HG03469 (cell line): ENCODE results near the gene EFNA5.

Source experiments
- ATAC-seq: cut with Tn5 transposase; IDR thresholded peaks from one replicate; pipeline ENCODE4 v1.9.1; 2021; ENCODE audit warnings: mild to moderate bottlenecking, moderate library complexity, moderate number of reproducible peaks; ENCODE audit not compliant: unreplicated experiment

Gene EFNA5

GRCh38 chr5:107673039-107673367 lies 2.3 kb upstream of the EFNA5 start:
- no peak for ATAC-seq

DNA sequence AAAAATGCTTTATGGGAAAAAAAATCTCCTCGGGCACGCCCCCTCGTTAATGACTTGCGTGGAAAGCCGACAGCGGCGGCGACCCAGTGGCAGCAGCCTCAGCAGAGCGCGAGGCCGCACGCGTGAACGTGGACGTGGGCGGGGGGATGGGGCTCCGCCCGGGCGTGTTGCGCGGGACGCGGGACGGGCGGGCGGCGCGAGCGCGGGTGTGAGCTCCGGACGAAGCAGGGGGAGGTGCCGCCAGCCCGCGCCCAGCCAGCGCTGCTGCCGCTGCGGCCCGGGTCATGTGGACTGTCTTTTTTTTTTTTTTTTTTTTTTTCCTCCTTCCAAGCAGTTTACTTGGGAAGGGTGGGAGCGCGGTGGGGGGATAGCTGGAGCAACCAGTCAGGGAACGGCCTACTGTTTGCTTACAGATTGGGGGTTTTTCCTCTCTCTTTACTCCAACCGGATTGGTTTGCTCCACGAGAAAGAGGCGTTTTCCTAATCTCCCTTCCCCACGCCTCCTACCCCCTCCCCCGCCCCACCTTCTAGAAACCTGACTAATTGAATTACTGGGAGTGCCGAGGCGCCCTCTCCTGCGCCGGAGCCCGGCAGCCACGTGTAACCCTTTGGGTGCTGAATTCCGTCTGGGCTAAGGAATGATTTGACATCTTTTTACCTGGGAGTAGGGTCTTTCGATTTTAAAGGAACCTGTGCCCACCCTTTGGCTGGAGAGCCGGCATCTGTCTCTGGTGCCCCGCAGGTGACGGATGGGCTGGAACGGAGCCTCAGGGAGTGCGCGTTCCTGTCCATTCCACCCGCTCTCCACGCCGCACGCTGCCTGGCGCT lies 1.7 kb upstream of the EFNA5 start:
- ATAC-seq, result no peak

DNA sequence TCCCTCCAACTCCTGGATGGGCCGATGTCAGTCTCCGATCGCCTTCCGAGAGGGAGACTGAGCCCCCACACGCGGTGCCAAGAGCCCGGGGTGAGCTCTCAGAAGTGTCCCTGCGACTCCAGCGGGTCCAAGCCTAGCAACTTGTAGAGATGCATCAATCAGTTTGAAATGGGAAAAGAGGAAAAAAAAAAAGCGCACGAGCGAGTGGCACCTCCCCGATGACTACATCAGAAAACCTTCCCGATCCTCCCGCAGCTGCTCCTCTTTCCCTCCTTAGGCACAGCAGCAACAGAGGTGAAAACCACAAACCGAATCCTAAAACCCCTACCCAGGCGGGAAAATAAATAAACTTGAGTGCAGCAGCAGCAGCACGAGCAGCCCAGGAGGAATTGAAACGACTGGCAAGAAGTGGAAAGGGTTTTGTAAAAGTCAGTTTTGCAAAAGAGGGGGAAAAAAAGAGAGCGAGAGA lies 1.0 kb upstream of the EFNA5 start:
- no peak for ATAC-seq

DNA sequence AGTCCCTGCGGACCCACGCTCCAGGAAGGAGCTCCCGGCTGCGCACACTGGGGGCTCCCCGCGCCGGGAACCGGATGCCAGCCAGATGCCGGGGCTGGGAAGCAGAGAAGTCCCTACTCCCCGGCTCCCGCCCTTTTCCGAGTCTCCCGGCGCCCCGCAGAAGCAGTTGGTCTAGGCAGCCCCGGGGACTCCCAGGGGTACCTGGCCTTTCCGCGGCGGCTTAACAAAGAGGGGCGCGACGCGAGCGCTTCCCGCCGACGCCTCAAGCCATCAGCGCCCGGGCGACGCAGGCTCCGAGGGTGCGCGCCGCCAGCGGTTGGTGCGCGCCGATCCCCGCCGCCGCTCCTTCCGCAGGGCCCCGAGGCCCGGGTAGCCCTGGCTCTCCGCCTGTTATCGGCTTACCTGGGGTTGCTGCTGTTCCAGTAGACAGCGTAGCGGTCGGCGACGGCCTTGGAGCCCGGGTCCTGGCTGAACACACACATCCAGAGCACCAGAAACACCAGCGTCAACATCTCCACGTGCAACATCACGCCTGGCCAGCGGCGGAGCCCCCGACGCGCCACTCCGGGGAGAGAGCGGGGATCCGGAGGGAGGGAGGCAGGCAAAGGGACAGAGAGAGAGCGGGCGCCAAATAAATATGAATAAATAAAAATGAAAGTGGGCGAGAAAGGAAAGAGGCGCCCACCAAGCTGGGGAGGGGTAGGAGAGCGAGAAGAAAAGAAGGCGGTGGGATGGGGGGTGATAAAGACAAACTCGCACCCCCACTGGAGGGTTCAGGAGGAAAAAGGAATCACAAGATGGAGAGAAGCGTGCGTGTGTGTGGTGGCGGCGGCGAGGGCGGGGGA lies 428 bp downstream of the EFNA5 start:
- no peak for ATAC-seq

DNA sequence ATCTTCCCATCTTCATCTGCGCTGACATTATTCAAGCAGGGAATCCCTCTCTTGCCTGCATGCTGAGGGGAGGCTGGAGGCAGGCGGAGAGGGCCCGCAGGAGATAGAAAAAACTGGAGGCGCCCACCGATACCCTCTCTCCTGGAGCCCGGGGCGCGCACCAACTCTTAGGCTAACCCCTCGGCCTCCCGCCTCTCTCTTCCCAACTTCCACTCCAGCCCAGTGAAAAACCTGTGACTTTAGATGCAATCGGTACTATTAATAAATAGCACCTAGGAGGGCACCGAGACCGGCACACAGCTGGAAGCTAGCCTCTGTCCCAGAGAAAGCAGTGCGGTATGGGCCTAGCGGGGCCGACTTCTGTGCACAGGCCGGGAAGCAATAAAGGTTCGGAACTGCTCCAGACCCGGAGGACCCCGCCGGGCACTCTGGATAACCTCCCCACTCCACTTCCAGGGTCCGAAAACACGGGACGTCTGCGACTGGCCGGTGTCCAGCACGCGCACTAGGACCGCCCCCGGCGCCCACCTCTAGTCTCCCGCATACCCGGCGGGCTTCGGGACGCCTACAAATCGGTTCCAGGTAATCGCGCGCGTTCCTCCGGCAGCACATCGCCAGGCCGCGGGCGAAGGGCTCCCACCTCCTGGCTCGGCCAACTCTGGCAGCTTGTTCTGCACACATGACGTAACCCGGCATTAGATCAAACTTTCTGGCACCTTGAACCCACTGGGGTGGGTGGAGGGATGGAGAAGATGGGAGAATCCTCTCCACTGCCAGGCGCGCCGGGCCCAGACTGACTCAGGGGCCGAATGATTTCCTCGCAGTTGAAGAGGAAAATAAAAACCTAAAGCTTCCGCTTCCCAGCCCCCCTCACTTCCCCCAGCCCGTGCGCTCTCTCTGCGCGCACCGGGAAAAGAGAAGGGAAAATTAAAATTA lies 1.4 kb downstream of the EFNA5 start:
- no peak for ATAC-seq

GRCh38 chr5:107668154-107669095 lies 2.3 kb downstream of the EFNA5 start:
- ATAC-seq, result no peak

GRCh38 chr5:107666051-107666655 lies 4.6 kb downstream of the EFNA5 start:
- no peak for ATAC-seq

DNA sequence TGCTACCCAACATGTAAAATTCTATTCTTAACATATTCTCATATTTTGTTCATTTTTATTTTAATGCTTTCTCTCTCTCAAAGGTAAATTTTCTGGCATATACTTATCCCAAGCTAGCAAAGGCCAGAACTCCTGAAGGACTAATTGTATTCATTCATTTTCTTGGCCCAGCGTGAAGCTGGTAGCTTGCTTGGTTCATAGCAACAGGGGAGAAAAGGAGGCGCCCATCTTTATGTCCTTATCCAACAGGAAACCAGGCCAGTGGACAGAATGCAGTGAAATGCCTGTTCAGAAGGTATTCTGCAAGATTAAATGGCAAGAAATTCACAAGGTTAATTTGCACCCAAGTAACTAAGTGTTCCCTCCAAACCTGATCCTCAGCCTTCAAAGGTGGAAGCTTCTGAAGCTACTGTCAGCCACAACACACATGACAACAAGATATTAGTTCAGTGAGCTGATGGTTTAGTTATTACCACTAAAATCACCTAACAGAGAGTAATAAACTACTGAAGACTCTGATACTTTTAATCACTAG lies 5.6 kb downstream of the EFNA5 start:
- ATAC-seq, result no peak

DNA sequence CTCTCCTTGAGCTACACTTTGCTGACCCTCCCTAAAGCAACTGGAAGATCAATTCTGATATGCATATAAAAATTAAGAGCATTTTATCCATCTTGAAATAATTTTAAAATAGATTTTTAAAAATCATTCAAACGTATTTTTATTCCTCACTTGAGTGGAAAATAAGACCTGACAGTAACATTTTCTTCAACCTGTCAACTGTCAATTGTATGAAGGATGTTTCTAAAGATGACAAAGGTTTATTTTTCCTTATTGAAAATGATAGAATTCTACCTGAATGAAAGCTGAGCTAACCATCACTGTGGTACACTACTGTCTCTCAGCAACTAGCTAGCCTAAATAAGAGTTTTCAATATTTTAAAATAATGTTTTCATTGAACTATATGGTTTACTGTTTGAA lies 7.0 kb downstream of the EFNA5 start:
- ATAC-seq, result no peak

DNA sequence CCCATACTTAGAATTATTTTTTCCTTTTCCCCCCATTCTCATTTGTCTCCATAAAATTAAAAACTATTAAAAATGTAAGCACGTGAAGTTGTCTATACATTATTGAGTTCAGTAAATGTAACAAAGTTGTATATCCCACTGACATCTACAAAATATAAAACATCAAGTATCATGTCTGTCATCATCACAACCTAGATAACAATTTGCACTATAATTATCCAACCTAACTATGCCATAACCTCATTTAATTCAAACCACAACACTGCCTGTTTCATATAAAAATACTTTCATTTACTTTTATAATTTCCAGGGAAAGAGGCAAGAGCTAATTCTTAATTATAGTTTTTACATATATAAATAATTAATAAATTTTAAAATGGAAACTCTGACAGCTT lies 9.1 kb downstream of the EFNA5 start:
- no peak for ATAC-seq

GRCh38 chr5:107661038-107661649 lies 9.6 kb downstream of the EFNA5 start:
- no peak for ATAC-seq

GRCh38 chr5:107658528-107658927 lies 12.2 kb downstream of the EFNA5 start:
- ATAC-seq, result no peak

GRCh38 chr5:107655831-107656230 lies 14.9 kb downstream of the EFNA5 start:
- no peak for ATAC-seq

DNA sequence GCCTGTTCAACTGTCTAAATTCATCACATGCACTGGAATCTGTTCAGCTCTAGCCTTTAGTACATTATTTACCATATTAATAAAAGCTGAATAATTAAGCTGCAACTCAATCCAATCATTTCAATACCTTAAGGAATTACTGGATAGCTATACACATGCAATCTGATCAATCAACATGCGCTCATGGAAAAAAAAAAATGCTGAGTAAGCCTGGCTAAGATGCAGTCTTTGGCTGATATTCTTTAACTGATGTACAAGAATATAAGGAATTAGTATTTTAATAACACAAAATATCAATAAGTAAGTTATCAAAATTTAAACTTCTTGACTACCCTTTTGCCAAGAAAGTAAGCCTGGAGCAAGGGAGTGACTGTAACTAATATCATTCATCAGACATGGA lies 15.9 kb downstream of the EFNA5 start:
- no peak for ATAC-seq

GRCh38 chr5:107653685-107654084 lies 17.1 kb downstream of the EFNA5 start:
- ATAC-seq, result no peak

DNA sequence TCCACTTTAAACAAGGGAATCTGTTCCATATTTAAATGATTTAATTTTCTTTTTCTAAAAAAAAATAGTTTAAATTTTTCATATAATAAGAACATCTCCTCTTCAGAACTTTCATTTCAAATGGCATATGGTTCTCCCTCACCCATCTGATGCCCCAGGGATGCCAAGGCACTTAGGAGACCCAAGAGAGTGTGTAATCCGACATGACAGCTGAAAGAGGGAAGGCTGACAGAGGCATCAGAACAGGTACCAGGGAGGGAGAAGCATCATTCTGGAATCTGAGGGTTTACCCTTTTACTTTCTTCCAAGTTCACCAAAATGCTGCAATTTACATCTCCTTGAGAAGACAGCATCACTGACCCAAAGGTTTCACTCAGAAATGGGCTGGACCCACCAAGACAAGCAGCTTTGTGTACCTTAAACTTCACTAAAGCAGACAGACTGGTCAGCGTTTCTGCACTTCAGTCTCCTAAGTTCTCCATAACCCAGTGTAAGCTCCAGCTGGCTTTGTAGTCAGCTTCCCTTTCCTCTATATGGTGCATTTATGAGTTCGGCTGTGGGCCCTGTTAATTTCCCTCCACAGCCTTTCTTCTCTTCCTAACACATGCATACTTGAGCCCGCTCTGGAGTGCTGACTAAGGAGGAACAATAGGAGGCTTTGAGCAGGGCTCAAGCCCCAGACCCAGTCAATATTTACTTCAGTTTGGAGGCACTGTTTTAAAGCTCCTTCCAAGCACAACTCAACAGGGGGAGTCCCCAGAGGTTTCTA lies 17.7 kb downstream of the EFNA5 start:
- ATAC-seq, result no peak

- ATAC-seq, result no peak
Measured at GRCh38 chr5:107652408-107652807, 18.3 kb downstream of the EFNA5 start.

- no peak for ATAC-seq
Measured at GRCh38 chr5:107651325-107651724, 19.4 kb downstream of the EFNA5 start.
